Myocyte (in vitro differentiated cells): ENCODE data around the gene KANSL3. TPM values are rescaled to one million over a fixed set of nuclear protein-coding genes. Genes with fewer than 3 reads are reported as not detected.

Experiments used
- DNase-seq: peaks from one replicate; pipeline ENCODE4 v3.0.0-alpha.2; 2012; ENCODE audit warnings: low read depth
- total RNA-seq: library from RNA; depleted of rRNA; stranded (reverse); fragments of >200 nt; gene quantifications from 2 replicates; pipeline ENCODE4 v1.2.3, GENCODE V29; 2014

KANSL3 gene
- total RNA-seq, 1 donor from 2014 or later, result 38.6 TPM

DNA sequence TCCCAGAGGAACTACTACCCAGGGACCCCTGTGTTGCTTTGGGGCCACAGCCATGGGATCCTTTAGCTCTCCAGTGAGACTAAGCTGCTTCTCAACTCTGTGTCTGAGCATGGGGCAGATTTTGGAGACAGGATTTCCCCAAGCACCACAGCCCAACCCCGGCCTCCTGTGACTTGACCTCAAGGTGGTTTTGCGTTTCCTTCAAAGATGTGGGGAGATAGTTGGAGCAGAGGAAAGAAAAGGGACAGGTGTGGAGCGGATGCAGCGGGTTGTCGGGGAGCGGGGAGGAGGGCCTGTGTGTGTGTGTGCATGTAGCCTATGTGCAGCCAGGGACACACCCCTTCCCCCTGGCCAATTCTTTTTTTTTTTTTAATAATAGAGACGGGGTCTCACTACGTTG, 91.3 kb downstream of the KANSL3 start:
- DNase-seq, result no peak

DNA sequence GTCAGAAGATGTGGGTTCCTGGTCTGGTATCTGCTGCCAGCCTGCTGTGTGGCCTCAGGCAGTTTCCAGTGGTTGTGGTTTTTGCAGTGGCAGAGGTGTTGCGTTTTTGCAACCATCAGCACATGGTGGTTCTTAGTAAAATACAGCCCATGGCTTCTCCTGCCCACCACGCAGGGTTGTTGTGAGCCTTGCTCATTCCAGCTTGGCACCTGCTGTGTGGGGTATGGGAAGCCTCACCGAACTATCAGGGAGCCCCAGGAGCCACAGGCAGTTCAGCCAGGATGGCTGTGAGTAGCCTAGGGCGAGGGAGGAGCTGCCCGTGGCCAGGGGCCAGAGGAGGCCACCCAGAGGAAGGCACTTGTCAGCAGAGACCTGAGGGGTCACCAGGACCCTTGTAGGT, 91.8 kb downstream of the KANSL3 start:
- no peak for DNase-seq

Other genes starting within 250 kb of the KANSL3 start
- gene NEURL3, start 133.0 kb downstream of the KANSL3 start, total RNA-seq, result not detected in 2 replicates
- 21.9 and 73.8 TPM in 2 replicates for gene ARID5A, start 101.6 kb downstream of the KANSL3 start, total RNA-seq
- gene FER1L5, start 4.5 kb upstream of the KANSL3 start, total RNA-seq, result not detected in 2 replicates
- 26.4 and 28.2 TPM in 2 replicates for gene LMAN2L, start 101.8 kb upstream of the KANSL3 start, total RNA-seq
- gene CNNM4, start 122.6 kb upstream of the KANSL3 start, total RNA-seq, result 7.5 and 15.6 TPM in 2 replicates
- 5.5 and 8.7 TPM in 2 replicates for gene CNNM3, start 178.0 kb upstream of the KANSL3 start, total RNA-seq
- 3.4 and 4.3 TPM in 2 replicates for gene ANKRD23, start 205.7 kb upstream of the KANSL3 start, total RNA-seq
- 10.5 and 15.6 TPM in 2 replicates for gene ANKRD39, start 219.7 kb upstream of the KANSL3 start, total RNA-seq
- 74.5 and 88.9 TPM in 2 replicates for gene SEMA4C, start 231.8 kb upstream of the KANSL3 start, total RNA-seq